PC-9 (cell line): ENCODE data around the gene PRDM9.

Experiments
- EZH2 ChIP-seq: fragments of 200-600 bp; sonication (generic); IDR thresholded peaks from 2 replicates; pipeline ENCODE4 v1.8.0; 2017; ENCODE audit warnings: antibody characterized with exemption, low read depth
- TF ChIP-seq, protein P1 (sequence below): fragments of 200-600 bp; sonication (generic); conservative IDR thresholded peaks from 2 replicates; pipeline ENCODE4 v1.6.1; 2017; ENCODE audit warnings: mixed run types, antibody characterized with exemption, mild to moderate bottlenecking, moderate library complexity

DNA sequence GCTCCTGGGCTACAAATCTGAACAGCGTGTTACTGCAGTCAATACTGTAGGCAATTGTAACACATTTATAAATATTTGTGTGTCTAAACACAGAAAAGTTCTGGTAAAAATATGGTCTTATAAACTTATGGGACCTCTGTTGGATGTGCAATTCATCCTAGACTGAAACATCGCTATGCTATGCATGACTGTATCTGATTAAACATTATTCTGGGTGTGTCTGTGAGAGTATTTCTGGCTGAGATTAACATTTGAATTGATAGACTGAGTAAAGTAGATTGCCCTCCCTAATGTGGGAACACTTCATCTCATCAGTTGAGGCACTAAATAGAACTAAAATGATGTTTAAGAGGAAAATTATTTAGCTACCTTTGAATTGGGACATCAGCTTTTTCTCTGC is 24.3 kb upstream of the PRDM9 start:
- TF ChIP-seq, protein P1, sequence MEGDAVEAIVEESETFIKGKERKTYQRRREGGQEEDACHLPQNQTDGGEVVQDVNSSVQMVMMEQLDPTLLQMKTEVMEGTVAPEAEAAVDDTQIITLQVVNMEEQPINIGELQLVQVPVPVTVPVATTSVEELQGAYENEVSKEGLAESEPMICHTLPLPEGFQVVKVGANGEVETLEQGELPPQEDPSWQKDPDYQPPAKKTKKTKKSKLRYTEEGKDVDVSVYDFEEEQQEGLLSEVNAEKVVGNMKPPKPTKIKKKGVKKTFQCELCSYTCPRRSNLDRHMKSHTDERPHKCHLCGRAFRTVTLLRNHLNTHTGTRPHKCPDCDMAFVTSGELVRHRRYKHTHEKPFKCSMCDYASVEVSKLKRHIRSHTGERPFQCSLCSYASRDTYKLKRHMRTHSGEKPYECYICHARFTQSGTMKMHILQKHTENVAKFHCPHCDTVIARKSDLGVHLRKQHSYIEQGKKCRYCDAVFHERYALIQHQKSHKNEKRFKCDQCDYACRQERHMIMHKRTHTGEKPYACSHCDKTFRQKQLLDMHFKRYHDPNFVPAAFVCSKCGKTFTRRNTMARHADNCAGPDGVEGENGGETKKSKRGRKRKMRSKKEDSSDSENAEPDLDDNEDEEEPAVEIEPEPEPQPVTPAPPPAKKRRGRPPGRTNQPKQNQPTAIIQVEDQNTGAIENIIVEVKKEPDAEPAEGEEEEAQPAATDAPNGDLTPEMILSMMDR = no peak
- no peak for TF ChIP-seq EZH2
